GM18519 (cell line): Measurements from ENCODE around the gene TF.
"Not testable (repeated sequence)": the region's sequence is repeated elsewhere in the genome, so short reads cannot be mapped to it uniquely, and the experiment has no call there.

ENCODE experiments used
- ATAC-seq: cut with Tn5 transposase; IDR thresholded peaks from one replicate; pipeline ENCODE4 v1.9.1; 2021; ENCODE audit warnings: mild to moderate bottlenecking, moderate library complexity; ENCODE audit not compliant: unreplicated experiment, low FRiP score

Gene TF

DNA sequence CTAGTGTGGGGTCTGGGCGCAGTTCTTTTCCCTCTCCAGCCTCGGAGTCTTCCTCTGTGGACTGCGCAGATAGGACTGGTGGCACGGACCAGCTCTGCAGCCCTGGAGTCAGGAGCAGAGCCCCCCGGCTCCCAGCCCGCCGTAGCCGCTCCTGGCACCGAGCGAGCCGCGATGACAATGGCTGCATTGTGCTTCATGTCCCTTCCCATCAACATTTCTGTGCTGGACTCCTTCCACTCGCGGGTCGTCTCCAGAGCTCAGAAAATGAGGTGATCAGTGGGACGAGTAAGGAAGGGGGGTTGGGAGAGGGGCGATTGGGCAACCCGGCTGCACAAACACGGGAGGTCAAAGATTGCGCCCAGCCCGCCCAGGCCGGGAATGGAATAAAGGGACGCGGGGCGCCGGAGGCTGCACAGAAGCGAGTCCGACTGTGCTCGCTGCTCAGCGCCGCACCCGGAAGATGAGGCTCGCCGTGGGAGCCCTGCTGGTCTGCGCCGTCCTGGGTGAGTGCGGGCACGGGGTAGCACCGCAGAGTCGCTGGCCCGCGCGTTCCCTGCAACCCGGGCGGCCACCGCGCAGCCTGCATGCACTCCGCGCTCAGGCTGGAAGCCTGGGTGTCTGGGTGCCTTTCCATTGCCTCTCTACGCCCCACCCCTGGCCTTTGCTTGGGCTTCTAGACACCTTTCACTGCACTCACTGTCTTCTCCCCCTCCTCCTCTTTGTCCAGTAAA, at the start of gene TF:
TF (plus strand) TSS at position 413 of the 731 bp plus-strand sequence; CDS start at position 461, 48 bp downstream.
- ATAC-seq, result no peak

DNA sequence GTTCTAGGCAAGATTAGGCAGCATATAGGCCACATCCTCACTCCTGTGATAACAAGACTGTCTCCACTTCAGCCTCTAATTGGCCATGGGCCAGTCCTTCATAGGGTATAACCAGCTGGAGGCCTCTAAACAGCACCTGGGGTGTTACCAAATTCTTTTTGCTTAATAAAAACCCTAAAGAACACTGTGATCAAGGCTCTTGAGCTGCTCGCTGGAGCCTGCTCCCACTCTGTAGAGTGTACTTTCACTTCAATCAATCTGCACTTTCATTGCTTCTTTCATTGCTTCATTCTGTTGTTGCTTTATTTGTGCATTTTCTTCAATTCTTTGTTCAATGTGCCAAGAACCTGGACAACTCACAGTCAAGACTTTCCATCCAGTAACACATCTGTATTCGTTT, 48.2 kb upstream of the TF start:
- no peak for ATAC-seq

DNA sequence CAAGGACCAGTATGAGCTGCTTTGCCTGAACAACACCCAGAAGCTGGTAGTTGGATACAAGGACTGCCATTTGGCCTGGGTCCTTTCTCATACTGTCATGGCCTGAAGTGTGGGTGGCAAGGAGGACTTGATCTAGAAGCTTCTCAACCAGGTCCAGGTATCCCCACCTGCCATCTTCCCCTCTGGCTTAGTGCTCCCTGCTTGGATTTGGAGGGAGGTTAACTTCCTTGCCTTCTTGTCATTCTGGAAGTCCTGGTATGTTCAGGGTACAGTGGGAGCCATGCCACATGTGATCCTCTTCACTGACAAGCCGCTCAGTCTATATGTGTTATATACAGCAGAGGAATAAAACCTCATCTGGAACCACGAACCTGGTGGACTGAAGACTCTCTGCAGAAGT, 46.7 kb upstream of the TF start:
- ATAC-seq, result no peak

DNA sequence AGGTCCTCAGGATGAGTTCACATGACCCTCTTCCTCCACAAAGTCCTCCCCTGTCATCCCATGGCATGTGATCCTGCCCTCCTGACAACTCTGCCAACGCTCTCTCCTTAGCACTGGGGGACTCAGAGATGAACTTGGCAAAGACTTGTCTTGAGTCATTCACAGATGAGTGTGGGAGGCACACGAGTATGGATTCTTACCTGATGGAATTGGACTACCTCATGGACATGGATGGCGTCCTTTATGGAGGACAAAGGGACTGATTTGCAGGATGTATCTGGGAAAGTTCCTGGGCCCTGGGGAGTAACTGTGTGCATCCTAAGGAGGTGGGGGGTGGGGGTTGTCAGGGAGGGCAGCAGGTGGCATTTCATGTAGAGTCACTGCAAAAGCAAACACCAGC, 46.3 kb upstream of the TF start:
- no peak for ATAC-seq

DNA sequence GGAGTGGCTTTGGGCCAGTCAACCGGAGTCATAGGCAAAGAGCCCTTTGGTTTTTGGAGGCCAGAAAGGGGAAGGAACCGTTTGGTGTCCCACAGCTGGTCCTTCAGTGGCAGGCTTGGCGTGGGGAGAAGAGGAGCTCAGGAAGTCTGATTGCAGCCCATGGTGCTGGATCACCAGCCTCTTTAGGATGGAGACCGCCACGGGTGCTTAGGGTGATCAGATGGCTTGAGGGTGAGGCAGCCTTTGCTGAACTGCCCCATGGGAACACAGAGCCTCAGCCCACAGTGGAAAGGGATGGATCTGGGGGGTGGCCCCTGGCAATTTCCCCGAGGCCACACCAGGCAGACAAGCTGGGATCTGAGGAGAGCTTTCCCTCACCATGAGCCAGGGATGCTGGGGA, 45.8 kb upstream of the TF start:
- ATAC-seq, result no peak

DNA sequence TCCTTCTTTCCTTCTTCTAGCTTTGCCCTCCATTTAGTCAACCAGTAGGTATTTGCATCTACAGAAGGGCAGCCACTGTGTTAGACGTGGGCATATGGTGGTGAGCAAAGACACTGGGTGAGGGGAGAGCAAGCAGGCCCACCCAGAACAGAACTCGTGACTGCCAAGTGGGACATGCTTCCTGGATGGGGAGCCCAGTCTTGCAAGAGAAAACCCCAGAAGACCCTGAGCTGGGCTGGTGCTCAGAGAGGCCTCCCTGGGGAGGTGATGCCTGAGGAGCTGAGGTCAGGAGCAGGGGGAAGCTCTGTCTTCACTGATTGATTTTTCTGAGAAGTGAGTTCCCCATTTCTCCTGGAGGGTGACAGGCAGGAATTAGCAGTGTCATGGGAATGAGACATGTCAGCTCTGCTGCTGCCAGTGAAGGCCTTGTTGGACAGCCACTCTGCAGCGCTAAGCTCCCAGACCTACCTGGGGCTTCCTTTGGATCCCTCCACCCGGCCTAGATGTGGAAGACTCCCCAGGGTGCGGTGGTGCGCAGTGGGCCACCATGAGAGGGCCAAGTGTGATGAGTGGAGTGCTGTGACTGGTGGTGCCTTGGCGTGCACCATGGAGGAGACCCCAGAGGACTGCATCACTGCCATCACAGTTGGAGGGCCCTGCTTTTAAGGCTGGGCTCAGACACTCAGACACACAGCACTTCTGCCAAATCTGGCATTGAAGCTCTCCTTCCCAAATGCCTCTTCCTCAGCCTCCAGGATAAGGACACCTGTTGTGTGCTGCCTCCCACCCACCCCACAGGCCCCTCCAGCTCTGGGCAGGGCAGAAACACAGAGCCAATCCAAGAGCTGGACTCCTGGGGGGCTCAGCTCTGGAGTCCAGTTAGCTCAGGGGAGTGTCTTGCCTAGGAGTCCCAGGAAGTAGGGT, 44.5 kb upstream of the TF start:
- ATAC-seq, result no peak

DNA sequence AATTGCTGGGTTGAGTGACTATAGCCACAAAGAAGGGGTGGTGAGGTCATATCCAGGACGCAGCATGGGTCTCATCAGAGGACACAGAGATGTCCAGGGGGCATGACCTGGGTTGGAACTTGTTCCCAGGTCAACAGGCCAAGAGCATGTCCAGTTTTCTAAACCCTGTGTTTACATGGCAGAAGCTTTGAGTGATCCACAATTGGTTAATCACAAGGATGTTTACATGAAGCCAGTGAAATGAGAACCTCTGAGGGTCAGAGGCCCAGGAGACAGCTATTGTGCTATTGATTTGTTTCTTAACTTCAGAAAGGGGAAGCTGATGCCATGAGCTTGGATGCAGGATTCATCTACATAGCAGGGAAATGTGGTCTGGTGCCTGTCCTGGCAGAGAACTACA, 42.3 kb upstream of the TF start:
- no peak for ATAC-seq

DNA sequence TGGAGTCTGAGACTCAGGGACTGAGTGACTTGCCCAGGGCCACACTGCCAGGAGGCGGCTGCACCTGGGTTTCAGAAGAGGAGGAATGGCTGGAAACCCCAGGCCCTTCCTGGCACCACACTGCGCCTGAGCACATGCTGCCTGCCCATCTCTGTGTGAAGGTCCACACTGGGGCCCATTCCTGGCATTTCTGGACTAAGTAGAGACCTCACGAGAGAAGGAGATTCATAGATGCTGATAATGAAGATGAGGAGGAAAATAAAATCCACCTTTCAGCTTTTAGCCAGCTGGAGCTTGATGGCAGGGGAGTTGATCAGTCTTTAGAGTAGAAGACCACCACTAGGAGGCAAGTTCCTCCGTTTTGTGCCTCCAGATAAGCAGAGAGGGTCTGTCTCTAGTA, 40.2 kb upstream of the TF start:
- ATAC-seq, result no peak

DNA sequence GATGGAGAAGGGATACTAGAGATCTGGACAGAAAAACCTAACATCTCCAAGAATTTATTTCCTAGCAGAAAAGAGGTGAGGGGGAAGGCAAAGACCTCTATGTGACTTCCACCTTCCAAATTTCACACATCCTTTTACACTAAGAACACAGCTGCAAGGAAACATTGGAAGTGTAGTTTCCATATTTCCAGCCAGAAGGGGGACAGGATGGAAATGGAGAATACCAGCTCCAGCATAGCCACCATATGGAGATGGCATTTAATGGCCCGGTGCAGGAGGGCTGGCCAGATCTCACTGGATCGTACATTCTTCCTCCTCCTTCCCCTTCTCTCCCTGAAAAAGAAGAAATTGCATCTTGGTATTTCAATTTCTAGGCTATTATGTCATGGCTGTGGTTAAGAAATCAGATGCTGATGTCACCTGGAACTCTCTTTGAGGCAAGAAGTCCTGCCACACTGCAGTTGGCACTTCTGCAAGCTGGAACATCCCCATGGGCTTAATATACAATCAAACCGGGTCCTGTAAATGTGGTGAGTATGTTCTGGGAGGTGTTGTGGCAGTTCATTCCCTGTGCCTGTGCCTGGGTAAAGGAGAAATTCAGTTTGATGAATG, 36.9 kb upstream of the TF start:
- no peak for ATAC-seq

DNA sequence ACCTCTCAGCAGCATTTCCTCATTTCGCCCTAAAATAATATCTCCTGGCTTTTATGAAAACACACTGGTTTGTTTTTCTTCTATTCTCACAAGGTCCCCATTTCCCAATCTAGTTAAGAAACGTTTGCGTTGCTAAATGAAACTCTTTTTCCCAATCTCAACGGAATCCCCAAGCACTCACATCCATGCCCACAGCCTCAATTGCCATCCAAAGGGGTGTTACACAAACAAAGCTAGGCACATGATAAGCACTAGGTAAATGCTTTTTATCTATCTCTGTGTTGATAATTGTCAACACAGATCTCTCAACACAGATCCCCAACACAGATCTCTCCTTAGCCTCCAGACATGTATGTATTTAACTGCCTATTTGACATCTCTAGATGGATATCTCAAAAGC, 35.2 kb upstream of the TF start:
- ATAC-seq, result no peak

DNA sequence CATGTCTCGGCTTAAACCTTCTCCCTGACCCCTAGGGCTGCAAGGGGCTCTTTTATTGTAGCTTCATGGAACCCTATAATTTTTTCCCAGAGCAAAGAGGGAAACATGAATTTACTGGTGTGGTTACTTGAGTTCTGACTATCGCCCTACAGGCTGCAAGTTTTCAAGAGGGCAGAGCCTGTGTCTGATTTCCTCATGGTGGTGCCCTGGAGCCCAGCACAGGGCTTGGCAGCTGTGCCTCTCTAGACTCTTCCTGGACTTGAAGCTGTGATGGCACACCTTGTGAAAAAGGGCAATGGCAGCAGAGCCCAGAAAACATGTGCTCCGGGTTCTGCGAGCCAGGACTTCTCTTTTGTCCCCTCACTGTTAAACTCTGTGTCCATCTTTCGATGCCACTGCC, 34.2 kb upstream of the TF start:
- no peak for ATAC-seq

DNA sequence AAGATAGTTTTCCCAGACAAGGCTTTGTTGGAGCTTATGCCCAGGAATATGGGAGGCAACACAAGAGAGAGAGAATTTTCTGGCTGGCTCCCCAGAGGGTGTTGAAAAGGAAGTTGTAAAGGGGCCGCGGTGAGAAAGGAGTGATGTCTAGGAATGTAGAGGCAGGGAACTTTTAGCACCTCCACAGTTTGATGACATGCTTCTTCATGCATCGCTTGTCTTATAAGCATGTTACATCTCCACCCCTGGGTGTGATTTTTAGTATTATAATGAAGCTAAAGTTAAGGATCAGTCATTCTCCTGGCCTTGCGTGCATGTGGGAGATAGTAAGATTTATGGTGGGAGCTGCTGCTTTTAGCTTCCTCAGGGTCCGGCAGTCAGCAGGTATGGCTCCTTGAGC, 32.8 kb upstream of the TF start:
- ATAC-seq, result no peak

DNA sequence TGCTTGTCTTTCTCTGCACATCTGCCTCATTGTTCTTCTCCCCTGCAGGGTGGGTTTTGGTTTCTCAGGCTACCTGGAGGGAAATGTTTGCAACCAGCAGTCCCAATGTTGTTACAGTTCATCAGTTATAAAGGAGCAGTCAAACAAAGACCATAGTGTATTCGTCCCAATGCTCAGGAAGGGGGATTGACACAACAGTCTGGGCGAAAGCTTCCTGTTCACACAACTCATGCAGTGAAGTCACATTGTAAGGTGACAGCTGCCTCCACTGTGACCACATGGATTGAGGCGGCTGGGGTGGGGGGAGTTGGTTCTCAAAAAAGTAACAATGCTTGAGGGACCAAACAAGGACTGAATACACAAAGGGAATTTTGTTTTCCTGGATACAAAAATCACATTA, 28.8 kb upstream of the TF start:
- no peak for ATAC-seq

DNA sequence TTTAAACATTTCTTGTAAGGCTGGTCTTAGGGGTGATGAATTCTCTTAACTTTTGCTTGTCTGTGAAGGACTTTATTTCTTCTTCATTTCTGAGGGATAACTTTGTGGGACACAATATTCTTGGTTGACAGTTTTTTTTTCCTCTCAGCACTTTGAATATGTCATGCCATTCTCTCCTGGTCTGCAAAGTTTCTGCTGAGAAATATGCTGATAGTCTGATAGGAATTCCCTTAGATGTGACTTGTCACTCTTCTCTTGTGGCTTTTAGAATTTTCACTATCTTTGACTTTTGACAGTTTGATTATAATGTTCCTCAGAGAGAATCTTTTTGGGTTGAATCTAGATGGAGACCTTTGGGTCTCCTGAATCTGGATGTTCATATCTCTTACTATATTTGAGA, 23.3 kb upstream of the TF start:
- ATAC-seq, result no peak

DNA sequence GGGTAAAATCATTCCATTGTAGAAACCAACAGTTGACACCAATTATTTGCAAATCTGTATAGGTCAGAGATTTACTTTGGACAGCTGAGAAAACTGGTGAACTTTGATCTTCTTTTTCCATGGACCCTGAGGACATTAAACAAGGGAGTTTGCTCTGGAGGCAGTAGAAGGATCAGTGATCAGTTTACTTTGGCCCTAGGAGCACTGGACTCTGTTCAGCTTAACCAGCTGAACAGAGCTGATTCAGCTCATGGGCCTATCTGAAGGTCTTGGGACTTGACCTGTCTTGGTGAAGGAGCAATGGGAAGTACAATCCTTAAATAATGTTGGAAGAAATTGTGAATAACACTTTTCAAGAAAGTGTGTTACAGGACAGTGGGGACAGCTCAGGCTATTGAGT, 15.2 kb upstream of the TF start:
- ATAC-seq, result no peak

DNA sequence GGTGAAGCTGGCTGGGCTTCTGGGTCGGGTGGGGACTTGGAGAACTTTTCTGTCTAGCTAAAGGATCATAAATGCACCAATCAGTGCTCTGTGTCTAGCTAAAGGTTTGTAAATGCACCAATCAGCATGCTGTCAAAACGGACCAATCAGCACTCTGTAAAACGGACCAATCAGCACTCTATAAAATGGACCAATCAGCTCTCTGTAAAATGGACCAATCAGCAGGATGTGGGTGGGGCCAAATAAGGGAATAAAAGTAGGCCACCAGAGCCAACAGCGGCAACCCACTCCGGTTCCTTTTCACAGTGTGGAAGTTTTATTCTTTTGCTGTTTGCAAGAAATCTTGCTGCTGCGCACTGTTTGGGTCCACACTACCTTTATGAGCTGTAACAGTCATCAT, 14.0 kb upstream of the TF start:
- not testable (repeated sequence) for ATAC-seq

DNA sequence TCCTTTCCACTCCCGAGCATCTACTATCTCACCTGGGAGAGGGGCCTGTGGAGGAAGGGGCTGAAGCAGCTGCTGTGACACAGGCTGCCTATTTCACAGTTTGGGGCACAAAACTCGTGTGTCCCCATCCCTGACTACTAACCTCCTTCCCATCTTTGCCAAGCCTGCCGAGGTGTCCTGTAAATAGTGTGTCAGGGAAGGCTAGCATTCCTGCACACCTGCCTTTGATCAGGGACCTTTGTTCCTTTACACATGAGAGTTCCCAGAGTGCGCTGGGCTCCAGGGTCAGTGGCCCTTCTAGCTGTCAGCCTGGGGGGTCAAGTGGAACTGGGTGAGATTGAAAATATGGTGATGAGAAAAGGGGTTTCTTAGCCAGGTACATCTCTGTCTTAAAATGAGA, 13.0 kb upstream of the TF start:
- ATAC-seq, result no peak

DNA sequence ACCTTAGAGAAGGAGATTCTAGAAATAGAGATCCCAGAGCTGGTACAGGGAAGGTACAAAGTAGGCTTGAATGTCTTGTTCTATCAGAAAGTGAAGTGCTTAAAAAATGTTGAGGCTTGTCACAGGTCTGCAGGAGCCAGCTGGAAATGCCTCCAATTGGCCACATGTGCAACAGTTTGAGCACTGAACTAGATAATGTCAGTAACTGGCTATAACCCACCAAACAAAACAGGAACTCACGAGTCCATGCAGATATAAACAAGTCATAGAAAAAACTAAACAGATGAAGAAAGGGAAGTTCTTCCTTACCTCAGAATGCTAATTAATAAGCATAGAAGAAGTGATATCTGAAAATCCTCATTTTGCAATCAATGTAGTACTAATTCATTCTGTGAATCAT, 11.9 kb upstream of the TF start:
- no peak for ATAC-seq

DNA sequence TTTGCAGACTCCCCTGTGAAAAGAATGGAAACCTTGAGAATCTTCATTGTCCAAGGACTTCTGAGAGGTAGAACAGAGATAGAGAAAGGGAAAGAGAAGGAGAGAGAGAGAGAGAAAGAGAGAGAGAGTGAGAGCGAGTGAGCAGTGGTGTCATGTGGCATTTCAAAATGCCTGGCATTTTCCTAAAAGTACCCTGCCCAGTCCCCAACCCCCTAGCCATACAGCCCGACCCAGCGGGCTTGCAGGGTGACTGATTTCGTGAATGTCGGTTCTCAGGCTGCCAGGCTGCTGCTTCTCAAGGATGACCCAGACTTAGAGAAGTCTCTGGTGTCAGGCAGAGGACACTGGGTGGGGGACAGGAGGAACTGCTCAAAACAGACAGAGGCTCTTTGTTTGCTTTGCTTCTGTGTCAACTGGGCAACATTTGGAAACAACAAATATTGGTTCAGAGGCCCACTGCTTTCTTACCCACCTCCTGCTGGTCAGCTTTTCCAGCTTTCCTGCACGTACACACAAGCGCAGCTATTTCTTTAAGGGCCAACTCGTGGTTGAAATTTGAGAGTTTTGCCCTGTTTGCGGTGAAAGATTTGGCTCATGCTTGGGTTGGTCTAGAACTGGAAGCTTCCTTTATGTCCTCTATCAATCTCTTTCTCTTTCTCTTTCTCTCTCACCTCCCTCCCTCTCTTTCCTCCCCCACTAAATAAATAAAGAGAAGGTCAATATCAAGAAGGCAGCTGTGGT, 3.7 kb upstream of the TF start:
- no peak for ATAC-seq

DNA sequence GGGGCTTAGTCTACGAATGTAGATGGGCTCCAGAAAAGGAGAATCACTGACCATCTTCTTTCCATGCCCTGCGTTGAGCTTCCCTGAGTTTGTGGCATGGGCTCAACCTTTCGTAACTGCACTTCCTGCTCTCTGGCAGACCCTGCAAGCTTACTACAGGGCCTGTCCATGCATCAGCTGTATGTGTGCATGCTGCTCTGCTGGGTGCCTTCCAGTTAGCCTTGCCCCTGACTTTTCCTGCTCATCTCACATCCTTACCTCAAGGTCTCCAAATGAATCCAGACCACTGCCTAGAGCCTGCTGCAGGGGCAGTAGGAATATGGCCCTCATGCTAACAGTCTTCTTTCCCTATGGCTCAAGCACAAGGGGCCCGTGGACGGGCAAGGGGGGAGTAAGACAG, 2.0 kb upstream of the TF start:
- no peak for ATAC-seq

DNA sequence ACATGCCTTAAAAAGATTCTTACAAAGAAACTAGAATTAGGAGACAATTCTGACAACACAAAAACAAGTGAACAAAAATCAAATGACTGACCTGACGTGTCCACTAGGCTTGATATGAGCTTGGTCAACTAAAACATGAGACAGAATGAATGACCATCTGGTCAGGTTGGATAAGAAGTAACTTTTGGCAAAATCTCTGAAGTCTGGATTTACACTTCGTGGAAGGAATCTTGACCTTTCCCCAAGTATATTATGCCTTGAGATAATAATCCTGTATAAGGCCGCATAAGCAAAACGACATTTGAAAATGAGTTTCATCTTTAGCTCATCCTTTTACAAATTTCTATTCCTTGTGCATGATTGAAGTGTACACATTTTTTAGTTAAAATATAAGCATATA, 1.1 kb upstream of the TF start:
- no peak for ATAC-seq
